ENCODE results near the gene SERPINB13.

DNA sequence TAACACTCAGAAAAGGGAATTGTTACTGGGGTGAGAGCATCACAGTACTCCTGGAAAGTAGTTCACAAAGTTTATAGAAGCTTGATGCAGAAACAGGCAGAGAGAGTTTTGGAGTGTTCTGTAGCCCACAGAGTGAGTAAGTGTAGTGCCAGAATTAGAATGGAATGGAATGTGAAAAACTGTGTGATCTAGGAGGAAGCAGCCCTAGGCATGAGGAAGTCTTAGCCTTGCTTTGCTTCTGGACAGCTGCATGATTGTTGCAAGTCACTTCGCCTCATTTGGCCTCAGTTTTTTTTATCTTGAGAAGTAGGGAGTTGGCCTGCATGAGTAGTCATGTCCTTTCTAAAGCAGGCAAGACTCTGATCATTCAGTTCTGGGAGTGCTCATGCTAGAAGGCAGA, 34.1 kb upstream of the SERPINB13 start:
- TF ChIP-seq JUN (IDR thresholded peaks at IDR 0.05; ENCODE audit: borderline replicate concordance, low read depth, low read length) (no peak), JUN (CRISPR knock-in tag; IDR thresholded peaks at IDR 0.05; ENCODE audit: borderline replicate concordance) (no peak), POLR2A (conservative IDR thresholded peaks at IDR 0.05) (no peak), LARP7 (IDR thresholded peaks at IDR 0.05) (no peak), TBL1XR1 (IDR thresholded peaks at IDR 0.05; ENCODE audit: low read length in 2 of 2) (no peak)
- TF ChIP-seq, protein P1, sequence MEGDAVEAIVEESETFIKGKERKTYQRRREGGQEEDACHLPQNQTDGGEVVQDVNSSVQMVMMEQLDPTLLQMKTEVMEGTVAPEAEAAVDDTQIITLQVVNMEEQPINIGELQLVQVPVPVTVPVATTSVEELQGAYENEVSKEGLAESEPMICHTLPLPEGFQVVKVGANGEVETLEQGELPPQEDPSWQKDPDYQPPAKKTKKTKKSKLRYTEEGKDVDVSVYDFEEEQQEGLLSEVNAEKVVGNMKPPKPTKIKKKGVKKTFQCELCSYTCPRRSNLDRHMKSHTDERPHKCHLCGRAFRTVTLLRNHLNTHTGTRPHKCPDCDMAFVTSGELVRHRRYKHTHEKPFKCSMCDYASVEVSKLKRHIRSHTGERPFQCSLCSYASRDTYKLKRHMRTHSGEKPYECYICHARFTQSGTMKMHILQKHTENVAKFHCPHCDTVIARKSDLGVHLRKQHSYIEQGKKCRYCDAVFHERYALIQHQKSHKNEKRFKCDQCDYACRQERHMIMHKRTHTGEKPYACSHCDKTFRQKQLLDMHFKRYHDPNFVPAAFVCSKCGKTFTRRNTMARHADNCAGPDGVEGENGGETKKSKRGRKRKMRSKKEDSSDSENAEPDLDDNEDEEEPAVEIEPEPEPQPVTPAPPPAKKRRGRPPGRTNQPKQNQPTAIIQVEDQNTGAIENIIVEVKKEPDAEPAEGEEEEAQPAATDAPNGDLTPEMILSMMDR (IDR thresholded peaks at IDR 0.05 in 2 of 3, conservative IDR thresholded peaks at IDR 0.05 in 1 of 3; ENCODE audit: insufficient read depth in 2 of 3, low read depth in 1 of 3, low read length in 3 of 3): no peak
- TF ChIP-seq, protein P2, sequence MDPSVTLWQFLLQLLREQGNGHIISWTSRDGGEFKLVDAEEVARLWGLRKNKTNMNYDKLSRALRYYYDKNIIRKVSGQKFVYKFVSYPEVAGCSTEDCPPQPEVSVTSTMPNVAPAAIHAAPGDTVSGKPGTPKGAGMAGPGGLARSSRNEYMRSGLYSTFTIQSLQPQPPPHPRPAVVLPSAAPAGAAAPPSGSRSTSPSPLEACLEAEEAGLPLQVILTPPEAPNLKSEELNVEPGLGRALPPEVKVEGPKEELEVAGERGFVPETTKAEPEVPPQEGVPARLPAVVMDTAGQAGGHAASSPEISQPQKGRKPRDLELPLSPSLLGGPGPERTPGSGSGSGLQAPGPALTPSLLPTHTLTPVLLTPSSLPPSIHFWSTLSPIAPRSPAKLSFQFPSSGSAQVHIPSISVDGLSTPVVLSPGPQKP (CRISPR knock-in tag; IDR thresholded peaks at IDR 0.05): no peak

Data from K562 (cell line).